Nephron (organoid): ENCODE results near the gene GRM1.

Experiments
- H3K27ac Mint-ChIP-seq, 3 experiments: 2 replicates each; pipeline ENCODE4 v1.8.0; 2020; ENCODE audit warnings: mixed read lengths in 3 of 3, mild to moderate bottlenecking in 2 of 3, moderate library complexity in 1 of 3
- H3K27me3 Mint-ChIP-seq: 2 replicates; pipeline ENCODE4 v1.8.0; 2021; ENCODE audit warnings: low read depth, mild to moderate bottlenecking, moderate library complexity, mixed read lengths
- H3K36me3 Mint-ChIP-seq: 2 replicates; pipeline ENCODE4 v1.8.0; 2020; ENCODE audit warnings: low read depth, mixed read lengths
- H3K4me1 Mint-ChIP-seq: 2 replicates; pipeline ENCODE4 v1.8.0; 2020; ENCODE audit warnings: mixed read lengths
- H3K4me3 Mint-ChIP-seq, 3 experiments: 2 replicates each; pipeline ENCODE4 v1.8.0; 2020; ENCODE audit warnings: mild to moderate bottlenecking in 3 of 3, mixed read lengths in 3 of 3, moderate library complexity in 2 of 3
- H3K9me3 Mint-ChIP-seq: 2 replicates; pipeline ENCODE4 v1.8.0; 2020; ENCODE audit warnings: mixed read lengths
- CTCF ChIP-seq, 3 experiments: fragments of 200-600 bp; sonication (generic); IDR thresholded peaks; one replicate each; pipeline ENCODE4 v1.5.0; 2021; ENCODE audit warnings: antibody characterized with exemption in 3 of 3; ENCODE audit not compliant: unreplicated experiment in 3 of 3

Gene GRM1

GRCh38 chr6:146420255-146420654 is 391.4 kb downstream of the GRM1 start:
- Mint-ChIP-seq H3K4me1 (no peaks in the 10 kb centered on the region), H3K36me3 (no peaks in the 10 kb centered on the region), H3K4me3 (no peak overlapping the region), H3K27ac (no peak overlapping the region), H3K9me3 (no peaks in the 10 kb centered on the region), H3K27me3 (no peaks in the 10 kb centered on the region)
- TF ChIP-seq CTCF (IDR thresholded peaks at IDR 0.05; ENCODE audit: unreplicated experiment in 3 of 3): no peak

GRCh38 chr6:146422789-146423375 is 394.0 kb downstream of the GRM1 start:
- TF ChIP-seq CTCF (IDR thresholded peaks at IDR 0.05; ENCODE audit: unreplicated experiment in 3 of 3): no peak
- Mint-ChIP-seq H3K4me3 (no peak overlapping the region), H3K27ac (no peak overlapping the region), H3K9me3 (no peaks in the 10 kb centered on the region), H3K27me3 (no peaks in the 10 kb centered on the region), H3K4me1 (peaks cover 9% of the 10 kb centered on the region), H3K36me3 (no peaks in the 10 kb centered on the region)

DNA sequence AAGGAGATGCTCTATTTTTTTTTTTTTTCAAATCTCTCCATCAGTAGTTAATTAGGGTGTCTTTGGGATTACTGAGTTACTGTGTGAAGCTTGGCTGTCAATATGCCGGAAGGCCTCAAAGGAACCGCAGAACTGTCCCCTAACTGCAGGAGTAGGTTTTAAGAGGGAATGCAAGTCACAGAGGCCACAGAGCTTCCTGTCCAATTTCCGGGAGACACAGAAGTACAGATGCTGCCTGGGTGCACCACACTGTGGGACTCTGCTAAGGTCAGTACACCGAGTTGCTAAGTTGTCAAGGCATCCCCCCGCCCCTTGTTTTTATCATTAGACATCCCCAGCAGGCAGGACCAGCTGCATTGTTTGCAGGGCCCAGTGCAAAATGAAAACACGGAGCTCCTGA is 394.6 kb downstream of the GRM1 start:
- no peaks in the 10 kb centered on the region for H3K36me3 Mint-ChIP-seq
- no peaks in the 10 kb centered on the region for H3K9me3 Mint-ChIP-seq
- H3K4me1 Mint-ChIP-seq: peaks cover 9% of the 10 kb centered on the region
- no peak overlapping the region for H3K4me3 Mint-ChIP-seq
- no peak overlapping the region for H3K27ac Mint-ChIP-seq
- no peaks in the 10 kb centered on the region for H3K27me3 Mint-ChIP-seq
- no peak for TF ChIP-seq CTCF (IDR thresholded peaks at IDR 0.05; ENCODE audit: unreplicated experiment in 3 of 3)

DNA sequence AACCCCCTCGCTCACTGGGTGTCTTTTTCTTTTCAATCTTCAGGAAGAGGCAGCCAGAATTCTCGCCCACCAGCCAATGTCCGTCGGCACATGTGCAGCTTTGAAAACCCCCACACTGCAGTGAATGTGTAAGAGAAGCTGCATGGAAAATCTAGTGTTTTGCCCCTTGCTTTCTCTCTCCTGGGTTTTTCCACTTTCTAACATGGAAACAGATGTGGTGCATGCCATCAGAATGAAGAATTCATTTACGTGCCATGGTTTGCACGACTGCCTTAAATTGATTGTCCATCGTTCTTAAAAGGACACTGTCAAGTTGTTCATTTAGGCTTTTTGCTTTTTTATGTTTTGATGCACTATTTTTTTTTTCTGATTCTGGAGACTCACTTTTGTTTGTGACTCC is 397.7 kb downstream of the GRM1 start:
- Mint-ChIP-seq H3K27ac (no peak overlapping the region), H3K27me3 (no peaks in the 10 kb centered on the region), H3K4me1 (peaks cover 15% of the 10 kb centered on the region), H3K36me3 (no peaks in the 10 kb centered on the region), H3K9me3 (no peaks in the 10 kb centered on the region), H3K4me3 (no peak overlapping the region)
- TF ChIP-seq CTCF (IDR thresholded peaks at IDR 0.05; ENCODE audit: unreplicated experiment in 3 of 3): no peak

DNA sequence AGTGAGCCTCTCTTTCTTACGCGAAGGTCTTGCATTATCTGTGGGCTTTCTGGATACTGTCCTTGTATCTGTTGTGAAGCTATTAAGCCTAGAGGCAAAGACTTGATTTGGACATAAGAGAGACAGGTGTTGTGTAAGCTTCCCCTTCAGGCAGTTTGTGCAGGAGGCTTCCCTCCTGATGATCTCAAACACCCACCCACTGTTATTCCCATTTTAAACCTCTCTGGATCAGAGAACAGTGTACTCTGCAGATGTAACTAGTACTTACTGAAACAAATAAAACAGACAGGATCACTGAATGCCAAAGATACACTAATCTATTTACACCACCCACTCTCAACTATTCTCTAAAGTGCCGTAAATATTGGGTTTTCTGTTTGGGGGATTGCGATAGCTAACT is 401.0 kb downstream of the GRM1 start:
- H3K36me3 Mint-ChIP-seq: no peaks in the 10 kb centered on the region
- H3K9me3 Mint-ChIP-seq: no peaks in the 10 kb centered on the region
- TF ChIP-seq CTCF (IDR thresholded peaks at IDR 0.05; ENCODE audit: unreplicated experiment in 3 of 3): no peak
- H3K4me3 Mint-ChIP-seq: no peak overlapping the region
- H3K4me1 Mint-ChIP-seq: peaks cover 15% of the 10 kb centered on the region
- H3K27ac Mint-ChIP-seq: no peak overlapping the region
- H3K27me3 Mint-ChIP-seq: peaks cover 12% of the 10 kb centered on the region
